K562 (cell line): ENCODE data around the gene CRB2. TPM values are rescaled to one million over a fixed set of nuclear protein-coding genes. Genes with fewer than 3 reads are reported as not detected.

Source experiments
- ARHGAP35 ChIP-seq: fragments of 450-650 bp; IDR thresholded peaks from 2 replicates; pipeline ENCODE4 v1.6.1; 2018; ENCODE audit not compliant: partially characterized antibody
- CSDE1 ChIP-seq, 2 experiments: fragments of 450-650 bp; IDR thresholded peaks; 2 replicates each; pipeline ENCODE4 v1.6.1; 2016; ENCODE audit warnings: mild to moderate bottlenecking in 1 of 2
- HNRNPL ChIP-seq: fragments of 200-400 bp; formaldehyde crosslinking; IDR thresholded peaks from 2 replicates; pipeline ENCODE4 v1.6.1; 2017; ENCODE audit warnings: low read depth, mild to moderate bottlenecking, low read length
- HSF4 ChIP-seq: fragments of 250-450 bp; sonication (Bioruptor Pico); IDR thresholded peaks from 2 replicates; pipeline ENCODE4 v2.1.2; 2022; ENCODE audit warnings: mild to moderate bottlenecking, moderate library complexity, borderline replicate concordance
- ILF3 ChIP-seq: fragments of 450-650 bp; IDR thresholded peaks from 2 replicates; pipeline ENCODE4 v1.6.1; 2018; ENCODE audit warnings: antibody characterized with exemption, mild to moderate bottlenecking, moderate library complexity, borderline replicate concordance
- NR2F6 ChIP-seq: fragments of 450-650 bp; formaldehyde crosslinking; IDR thresholded peaks from 2 replicates; pipeline ENCODE4 v1.4.0; 2020; ENCODE audit warnings: mild to moderate bottlenecking
- OTX1 ChIP-seq: fragments of 450-650 bp; formaldehyde crosslinking; IDR thresholded peaks from 2 replicates; pipeline ENCODE4 v1.4.0; 2022; ENCODE audit warnings: mild to moderate bottlenecking
- POLR2B ChIP-seq: fragments of 450-650 bp; IDR thresholded peaks from 2 replicates; pipeline ENCODE4 v1.6.1; 2018; ENCODE audit warnings: low read depth; ENCODE audit not compliant: partially characterized antibody
- ZBED1 ChIP-seq: IDR thresholded peaks from 2 replicates; pipeline ENCODE4 v1.6.1; 2014
- ZMIZ1 ChIP-seq, 2 experiments: fragments of 150-350 bp in 1 of 2; IDR thresholded peaks; 2 replicates each; pipeline ENCODE4 v1.6.1; 2012 to 2016; ENCODE audit warnings: low read depth in 2 of 2, low read length in 2 of 2, mild to moderate bottlenecking in 1 of 2, moderate library complexity in 1 of 2
- ZNF121 ChIP-seq: sonication (generic); formaldehyde crosslinking; conservative IDR thresholded peaks from 2 replicates; pipeline ENCODE4 v1.8.0; 2022; ENCODE audit warnings: missing genetic modification reagents
- ZNF133 ChIP-seq: fragments of 250-450 bp; sonication (Bioruptor Pico); IDR thresholded peaks from 2 replicates; pipeline ENCODE4 v1.4.0; 2020; ENCODE audit warnings: mild to moderate bottlenecking
- ZNF655 ChIP-seq: fragments of 250-450 bp; sonication (Bioruptor Pico); IDR thresholded peaks from 2 replicates; pipeline ENCODE4 v1.5.0; 2021
- ZNF780A ChIP-seq: fragments of 250-450 bp; sonication (Bioruptor Pico); IDR thresholded peaks from 2 replicates; pipeline ENCODE4 v1.5.0; 2021; ENCODE audit warnings: mild to moderate bottlenecking
- polyA plus RNA-seq, 8 experiments: library from polyadenylated mRNA; depleted of rRNA in 4 of 8; stranded (reverse) in 5 of 8; unstranded in 3 of 8; fragments of >200 nt; fragmentation: Nextera tagmentation in 2 of 8; fragmentation: Illumina TruSeq in 1 of 8; extraction: Ambion mirVana in 2 of 8; extraction: Trizol in 1 of 8; gene quantifications; 2 replicates each; pipeline versions ENCODE4 v1.2.1 to v1.2.3, GENCODE V29; 2011 to 2014; ENCODE audit warnings: inconsistent platforms in 1 of 8, missing spikeins in 1 of 8
- total RNA-seq, 7 experiments: library from RNA; depleted of rRNA in 6 of 7; stranded (reverse); fragments of >200 nt in 6 of 7; fragmentation: Illumina TruSeq in 2 of 7; extraction: Trizol in 2 of 7; gene quantifications; 2 replicates each; pipeline versions ENCODE4 v1.2.1 to v1.2.3, GENCODE V29; 2011 to 2021; ENCODE audit warnings: low replicate concordance in 1 of 7
- TF ChIP-seq, protein P1 (sequence below): fragments of 450-650 bp; IDR thresholded peaks from 2 replicates; pipeline ENCODE4 v1.7.0; 2016; ENCODE audit warnings: borderline replicate concordance
- TF ChIP-seq, protein P2 (sequence below): fragments of 200-800 bp; sonication (Bioruptor generic); IDR thresholded peaks from 2 replicates; pipeline ENCODE4 v1.6.1; 2016; ENCODE audit warnings: missing genetic modification characterization, missing compliant biosample characterization

CRB2 gene
- total and polyA plus RNA-seq, 9 of the 15 experiments (the other 6 are each of a cell fraction or from before 2014, with no cell fraction given), result 0.13 to 1.2 (median 0.25) TPM; not detected in 2

DNA sequence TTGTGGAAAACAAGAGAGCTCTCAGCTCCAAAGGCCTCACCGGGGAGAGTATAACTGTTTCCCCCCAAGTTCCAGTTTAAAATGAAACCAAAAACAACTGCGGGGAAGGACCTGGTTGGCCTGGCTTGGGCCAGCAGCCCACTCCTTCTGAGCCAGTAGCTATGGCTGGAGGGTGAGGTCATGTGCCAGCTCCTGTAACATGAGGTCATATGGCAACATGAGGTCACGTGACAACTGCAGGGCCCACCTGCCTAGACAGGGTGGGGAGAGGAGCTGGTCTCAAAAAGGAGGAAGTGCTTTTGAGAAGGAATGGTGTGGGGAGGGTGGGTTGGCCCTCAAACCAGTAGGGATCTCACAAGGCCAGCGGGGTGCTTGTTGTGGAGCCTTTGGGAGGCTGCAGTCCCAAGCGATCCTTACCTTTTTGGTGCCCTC is 29.3 kb upstream of the CRB2 start (continued):
- TF ChIP-seq, protein P1, sequence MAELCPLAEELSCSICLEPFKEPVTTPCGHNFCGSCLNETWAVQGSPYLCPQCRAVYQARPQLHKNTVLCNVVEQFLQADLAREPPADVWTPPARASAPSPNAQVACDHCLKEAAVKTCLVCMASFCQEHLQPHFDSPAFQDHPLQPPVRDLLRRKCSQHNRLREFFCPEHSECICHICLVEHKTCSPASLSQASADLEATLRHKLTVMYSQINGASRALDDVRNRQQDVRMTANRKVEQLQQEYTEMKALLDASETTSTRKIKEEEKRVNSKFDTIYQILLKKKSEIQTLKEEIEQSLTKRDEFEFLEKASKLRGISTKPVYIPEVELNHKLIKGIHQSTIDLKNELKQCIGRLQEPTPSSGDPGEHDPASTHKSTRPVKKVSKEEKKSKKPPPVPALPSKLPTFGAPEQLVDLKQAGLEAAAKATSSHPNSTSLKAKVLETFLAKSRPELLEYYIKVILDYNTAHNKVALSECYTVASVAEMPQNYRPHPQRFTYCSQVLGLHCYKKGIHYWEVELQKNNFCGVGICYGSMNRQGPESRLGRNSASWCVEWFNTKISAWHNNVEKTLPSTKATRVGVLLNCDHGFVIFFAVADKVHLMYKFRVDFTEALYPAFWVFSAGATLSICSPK, result no peak
- TF ChIP-seq HNRNPL (no peak), NR2F6 (CRISPR knock-in tag) (no peak), POLR2B (no peak), ZMIZ1 (IDR thresholded peaks at IDR 0.05; ENCODE audit: low read depth in 2 of 2, low read length in 2 of 2) (no peak), CSDE1 (IDR thresholded peaks at IDR 0.05) (no peak), OTX1 (CRISPR knock-in tag) (no peak), HSF4 (CRISPR knock-in tag) (0 out of 2 replicates have a peak, but pooled peaks have one; percentile 47), ILF3 (no peak), ZNF133 (CRISPR knock-in tag) (no peak), ZBED1 (no peak), ZNF780A (CRISPR knock-in tag) (no peak), ARHGAP35 (no peak), ZNF121 (CRISPR knock-in tag) (no peak), ZNF655 (CRISPR knock-in tag) (no peak)
- TF ChIP-seq, protein P2, sequence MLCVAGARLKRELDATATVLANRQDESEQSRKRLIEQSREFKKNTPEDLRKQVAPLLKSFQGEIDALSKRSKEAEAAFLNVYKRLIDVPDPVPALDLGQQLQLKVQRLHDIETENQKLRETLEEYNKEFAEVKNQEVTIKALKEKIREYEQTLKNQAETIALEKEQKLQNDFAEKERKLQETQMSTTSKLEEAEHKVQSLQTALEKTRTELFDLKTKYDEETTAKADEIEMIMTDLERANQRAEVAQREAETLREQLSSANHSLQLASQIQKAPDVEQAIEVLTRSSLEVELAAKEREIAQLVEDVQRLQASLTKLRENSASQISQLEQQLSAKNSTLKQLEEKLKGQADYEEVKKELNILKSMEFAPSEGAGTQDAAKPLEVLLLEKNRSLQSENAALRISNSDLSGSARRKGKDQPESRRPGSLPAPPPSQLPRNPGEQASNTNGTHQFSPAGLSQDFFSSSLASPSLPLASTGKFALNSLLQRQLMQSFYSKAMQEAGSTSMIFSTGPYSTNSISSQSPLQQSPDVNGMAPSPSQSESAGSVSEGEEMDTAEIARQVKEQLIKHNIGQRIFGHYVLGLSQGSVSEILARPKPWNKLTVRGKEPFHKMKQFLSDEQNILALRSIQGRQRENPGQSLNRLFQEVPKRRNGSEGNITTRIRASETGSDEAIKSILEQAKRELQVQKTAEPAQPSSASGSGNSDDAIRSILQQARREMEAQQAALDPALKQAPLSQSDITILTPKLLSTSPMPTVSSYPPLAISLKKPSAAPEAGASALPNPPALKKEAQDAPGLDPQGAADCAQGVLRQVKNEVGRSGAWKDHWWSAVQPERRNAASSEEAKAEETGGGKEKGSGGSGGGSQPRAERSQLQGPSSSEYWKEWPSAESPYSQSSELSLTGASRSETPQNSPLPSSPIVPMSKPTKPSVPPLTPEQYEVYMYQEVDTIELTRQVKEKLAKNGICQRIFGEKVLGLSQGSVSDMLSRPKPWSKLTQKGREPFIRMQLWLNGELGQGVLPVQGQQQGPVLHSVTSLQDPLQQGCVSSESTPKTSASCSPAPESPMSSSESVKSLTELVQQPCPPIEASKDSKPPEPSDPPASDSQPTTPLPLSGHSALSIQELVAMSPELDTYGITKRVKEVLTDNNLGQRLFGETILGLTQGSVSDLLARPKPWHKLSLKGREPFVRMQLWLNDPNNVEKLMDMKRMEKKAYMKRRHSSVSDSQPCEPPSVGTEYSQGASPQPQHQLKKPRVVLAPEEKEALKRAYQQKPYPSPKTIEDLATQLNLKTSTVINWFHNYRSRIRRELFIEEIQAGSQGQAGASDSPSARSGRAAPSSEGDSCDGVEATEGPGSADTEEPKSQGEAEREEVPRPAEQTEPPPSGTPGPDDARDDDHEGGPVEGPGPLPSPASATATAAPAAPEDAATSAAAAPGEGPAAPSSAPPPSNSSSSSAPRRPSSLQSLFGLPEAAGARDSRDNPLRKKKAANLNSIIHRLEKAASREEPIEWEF, result no peak
